H9 (cell line): ENCODE data around the gene EXD1. TPM values are rescaled to one million over a fixed set of nuclear protein-coding genes. Genes with fewer than 3 reads are reported as not detected.

ENCODE experiments used
- DNase-seq: peaks from one replicate; pipeline ENCODE4 v3.0.0-alpha.2; 2017
- H2AFZ ChIP-seq: one replicate; pipeline ENCODE4 v1.6.1; 2013; ENCODE audit warnings: mild to moderate bottlenecking, low read length, control low read depth, moderate library complexity
- H2AK5ac ChIP-seq: 2 replicates; pipeline ENCODE4 v1.6.1; 2013; ENCODE audit warnings: low read length, control low read depth, mixed read lengths; ENCODE audit not compliant: insufficient read length
- H2BK120ac ChIP-seq: one replicate; pipeline ENCODE4 v1.6.1; 2013; ENCODE audit warnings: low read depth, mild to moderate bottlenecking, low read length, control low read depth, inconsistent platforms; ENCODE audit not compliant: poor library complexity, severe bottlenecking
- H2BK12ac ChIP-seq: 2 replicates; pipeline ENCODE4 v1.6.1; 2013; ENCODE audit warnings: low read length, control low read depth, mixed read lengths, low read depth; ENCODE audit not compliant: insufficient read length
- H2BK15ac ChIP-seq: 2 replicates; pipeline ENCODE4 v1.6.1; 2013; ENCODE audit warnings: low read depth, low read length, control low read depth
- H2BK20ac ChIP-seq: one replicate; pipeline ENCODE4 v1.6.1; 2013; ENCODE audit warnings: low read depth, mild to moderate bottlenecking, low read length, control low read depth, inconsistent platforms; ENCODE audit not compliant: poor library complexity, severe bottlenecking
- H2BK5ac ChIP-seq: 2 replicates; pipeline ENCODE4 v1.6.1; 2013; ENCODE audit warnings: low read length, control low read depth, mixed read lengths; ENCODE audit not compliant: insufficient read length
- H3K14ac ChIP-seq: 2 replicates; pipeline ENCODE4 v1.6.1; 2013; ENCODE audit warnings: low read length, control low read depth; ENCODE audit not compliant: insufficient read depth
- H3K18ac ChIP-seq: 2 replicates; pipeline ENCODE4 v1.6.1; 2013; ENCODE audit warnings: low read depth, mild to moderate bottlenecking, mixed read lengths, low read length, control low read depth; ENCODE audit not compliant: insufficient read length
- H3K23ac ChIP-seq: 2 replicates; pipeline ENCODE4 v1.6.1; 2013; ENCODE audit warnings: low read length, control low read depth, mixed read lengths, low read depth; ENCODE audit not compliant: insufficient read length
- H3K23me2 ChIP-seq: 2 replicates; pipeline ENCODE4 v1.6.1; 2013; ENCODE audit warnings: low read depth, mild to moderate bottlenecking, mixed read lengths, low read length, control low read depth; ENCODE audit not compliant: insufficient read length, poor library complexity, severe bottlenecking
- H3K27ac ChIP-seq: 2 replicates; pipeline ENCODE4 v1.5.1; 2013; ENCODE audit warnings: low read length, control low read depth, mixed read lengths, low read depth; ENCODE audit not compliant: insufficient read length
- H3K27me3 ChIP-seq: 2 replicates; pipeline ENCODE4 v1.6.1; 2013; ENCODE audit warnings: low read length, control low read depth, inconsistent platforms; ENCODE audit not compliant: insufficient read depth
- H3K4ac ChIP-seq: 2 replicates; pipeline ENCODE4 v1.6.1; 2013; ENCODE audit warnings: low read depth, mild to moderate bottlenecking, control low read depth, inconsistent platforms, low read length, moderate library complexity
- H3K4me1 ChIP-seq: 2 replicates; pipeline ENCODE4 v1.6.1; 2013; ENCODE audit warnings: low read length, control low read depth, inconsistent platforms; ENCODE audit not compliant: insufficient read depth
- H3K4me2 ChIP-seq: 2 replicates; pipeline ENCODE4 v1.6.1; 2013; ENCODE audit warnings: low read length, control low read depth, mixed read lengths; ENCODE audit not compliant: insufficient read length, insufficient read depth
- H3K56ac ChIP-seq: 2 replicates; pipeline ENCODE4 v1.6.1; 2013; ENCODE audit warnings: low read depth, mild to moderate bottlenecking, mixed read lengths, low read length, control low read depth; ENCODE audit not compliant: insufficient read length
- H3K79me1 ChIP-seq: 2 replicates; pipeline ENCODE4 v1.6.1; 2013; ENCODE audit warnings: low read depth, mild to moderate bottlenecking, moderate library complexity, low read length, control low read depth, inconsistent platforms; ENCODE audit not compliant: insufficient read depth, poor library complexity, severe bottlenecking
- H3K79me2 ChIP-seq: 2 replicates; pipeline ENCODE4 v1.6.1; 2013; ENCODE audit warnings: low read length, control low read depth, inconsistent platforms; ENCODE audit not compliant: insufficient read depth
- H3K9ac ChIP-seq: 2 replicates; pipeline ENCODE4 v1.6.1; 2013; ENCODE audit warnings: low read length, control low read depth, mixed read lengths; ENCODE audit not compliant: insufficient read length; ENCODE audit errors: extremely low read depth
- H3K9me3 ChIP-seq: one replicate; pipeline ENCODE4 v1.6.1; 2013; ENCODE audit warnings: low read depth, low read length, inconsistent platforms; ENCODE audit not compliant: control insufficient read depth
- H3T11ph ChIP-seq: one replicate; pipeline ENCODE4 v1.6.1; 2013; ENCODE audit warnings: mild to moderate bottlenecking, low read length, control low read depth, inconsistent platforms
- H4K20me1 ChIP-seq: one replicate; pipeline ENCODE4 v1.6.1; 2013; ENCODE audit not compliant: control insufficient read depth, insufficient read length, insufficient read depth
- H4K5ac ChIP-seq: 2 replicates; pipeline ENCODE4 v1.6.1; 2013; ENCODE audit warnings: low read depth, mild to moderate bottlenecking, mixed read lengths, low read length, control low read depth; ENCODE audit not compliant: insufficient read length
- H4K8ac ChIP-seq: replicated peaks from 2 replicates; pipeline ENCODE4 v1.6.1; 2013; ENCODE audit warnings: low read length, control low read depth, mixed read lengths, low read depth; ENCODE audit not compliant: insufficient read length
- H4K91ac ChIP-seq: 2 replicates; pipeline ENCODE4 v1.6.1; 2013; ENCODE audit warnings: low read depth, mild to moderate bottlenecking, moderate library complexity, mixed read lengths, low read length, control low read depth; ENCODE audit not compliant: insufficient read length
- H3K27ac Mint-ChIP-seq, 3 experiments: 2 replicates in 2 of 3; 3 replicates in 1 of 3; pipeline ENCODE4 v1.8.0; 2020 to 2021; ENCODE audit warnings: mixed read lengths in 3 of 3, mild to moderate bottlenecking in 1 of 3, moderate library complexity in 1 of 3
- H3K27me3 Mint-ChIP-seq: 2 replicates; pipeline ENCODE4 v1.8.0; 2021; ENCODE audit warnings: low read depth, mild to moderate bottlenecking, moderate library complexity, mixed read lengths
- H3K36me3 Mint-ChIP-seq, 3 experiments: 2 replicates in 2 of 3; 3 replicates in 1 of 3; pipeline ENCODE4 v1.8.0; 2020 to 2021; ENCODE audit warnings: low read depth in 3 of 3, mixed read lengths in 3 of 3; ENCODE audit not compliant: insufficient read depth in 1 of 3
- H3K4me1 Mint-ChIP-seq, 2 experiments: 2 replicates each; pipeline ENCODE4 v1.8.0; 2020; ENCODE audit warnings: mixed read lengths in 2 of 2
- H3K4me3 Mint-ChIP-seq, 2 experiments: 2 replicates in 1 of 2; 3 replicates in 1 of 2; pipeline ENCODE4 v1.8.0; 2020 to 2021; ENCODE audit warnings: mild to moderate bottlenecking in 2 of 2, mixed read lengths in 2 of 2, moderate library complexity in 1 of 2
- H3K9me3 Mint-ChIP-seq, 2 experiments: 2 replicates in 1 of 2; 3 replicates in 1 of 2; pipeline ENCODE4 v1.8.0; 2020; ENCODE audit warnings: mild to moderate bottlenecking in 2 of 2, mixed read lengths in 2 of 2, moderate library complexity in 1 of 2
- CTCF ChIP-seq: fragments of 200-600 bp; sonication (generic); conservative IDR thresholded peaks from 3 replicates; pipeline ENCODE4 v1.8.0; 2021; ENCODE audit warnings: antibody characterized with exemption, mild to moderate bottlenecking
- WGBS: extraction: QIAGEN DNeasy Blood & Tissue Kit; methylation state at CpG from one replicate; pipeline ENCODE4 v1.1.7; 2013; ENCODE audit warnings: missing lambda C conversion rate, low lambda C conversion rate, mixed read lengths; ENCODE audit not compliant: insufficient read length; ENCODE audit errors: extremely low coverage; 5-methylcytosine and 5-hydroxymethylcytosine counted together
- total RNA-seq: library from RNA; stranded (reverse); gene quantifications from 2 replicates; pipeline ENCODE4 v1.2.1, GENCODE V29; 2021

The EXD1 gene
- total RNA-seq, 1 experiment from 2014 or later, result not detected

- Histone ChIP-seq H3K4me1 (peaks cover 3% of the 10 kb centered on the region; the same call in 1 of the 2 replicates), H3K27ac (no peak overlapping the region), H3K4ac (no peak overlapping the region), H2BK20ac (no peak overlapping the region), H4K5ac (no peak overlapping the region), H3K56ac (no peak overlapping the region), H2AFZ (no peak overlapping the region), H3K79me1 (no peaks in the 10 kb centered on the region), H2BK12ac (no peak overlapping the region), H3K14ac (no peak overlapping the region), H3K23me2 (no peaks in the 10 kb centered on the region), H2BK120ac (no peak overlapping the region), H2BK15ac (no peak overlapping the region), H3K27me3 (no peaks in the 10 kb centered on the region), H3T11ph (no peak overlapping the region), H3K23ac (no peak overlapping the region), H2BK5ac (no peak overlapping the region), H4K20me1 (no peaks in the 10 kb centered on the region), H4K8ac (no peak overlapping the region), H3K9me3 (no peaks in the 10 kb centered on the region), H3K4me2 (no peak overlapping the region), H2AK5ac (no peak overlapping the region), H4K91ac (no peak overlapping the region), H3K9ac (no peak overlapping the region), H3K18ac (no peak overlapping the region), H3K79me2 (no peaks in the 10 kb centered on the region)
- Mint-ChIP-seq H3K27me3 (no peaks in the 10 kb centered on the region), H3K36me3 (peaks cover 8 to 28% (median 25%) of the 10 kb centered on the region in 3 experiments; a peak in 6 of 7 replicates), H3K9me3 (peaks cover 0 to 3% of the 10 kb centered on the region in 2 experiments; a peak in 1 of 5 replicates), H3K27ac (0 out of 7 replicates have a peak overlapping the region, but pooled peaks of 1 of the 3 experiments have one; percentile 37), H3K4me1 (peaks cover 17% of the 10 kb centered on the region in 2 experiments), H3K4me3 (no peak overlapping the region)
- WGBS, result no CpG with 5 or more reads among the region's 3 CpGs
- no peak for DNase-seq
- no peak for TF ChIP-seq CTCF
Observed at GRCh38 chr15:41258750-41259471, 28.4 kb upstream of the EXD1 start.
